NCI-H2029 (cell line): ENCODE data around the gene PAN3.
"Not testable (repeated sequence)": the region's sequence is repeated elsewhere in the genome, so short reads cannot be mapped to it uniquely, and the experiment has no call there.

Experiments used
- DNase-seq: peaks from one replicate; lab custom pipeline; 2025; lab: John Stamatoyannopoulos, UW

The PAN3 gene

GRCh38 chr13:28138756-28139470, 568 bp downstream of the PAN3 start:
- no peak for DNase-seq

- no peak for DNase-seq
Observed at GRCh38 chr13:28140433-28141125, 2.2 kb downstream of the PAN3 start.

- DNase-seq: not testable (repeated sequence)
Observed at GRCh38 chr13:28141542-28141941, 3.2 kb downstream of the PAN3 start.

- no peak for DNase-seq
Observed at GRCh38 chr13:28145049-28145448, 6.7 kb downstream of the PAN3 start.

- DNase-seq: no peak
Observed at GRCh38 chr13:28147495-28147894, 9.2 kb downstream of the PAN3 start.

- DNase-seq: no peak
Observed at GRCh38 chr13:28159057-28159456, 20.7 kb downstream of the PAN3 start.

GRCh38 chr13:28161370-28161769, 23.0 kb downstream of the PAN3 start:
- DNase-seq: no peak

- DNase-seq: no peak
Observed at GRCh38 chr13:28163587-28163986, 25.2 kb downstream of the PAN3 start.

GRCh38 chr13:28166257-28166656, 27.9 kb downstream of the PAN3 start:
- no peak for DNase-seq

- no peak for DNase-seq
Observed at GRCh38 chr13:28171266-28171665, 32.9 kb downstream of the PAN3 start.

GRCh38 chr13:28172947-28173346, 34.6 kb downstream of the PAN3 start:
- no peak for DNase-seq

- DNase-seq: no peak
Observed at GRCh38 chr13:28173793-28174192, 35.4 kb downstream of the PAN3 start.

GRCh38 chr13:28177327-28177726, 39.0 kb downstream of the PAN3 start:
- DNase-seq: no peak

GRCh38 chr13:28177877-28178276, 39.5 kb downstream of the PAN3 start:
- no peak for DNase-seq

- DNase-seq: no peak
Observed at GRCh38 chr13:28179974-28180373, 41.6 kb downstream of the PAN3 start.

GRCh38 chr13:28181413-28181812, 43.1 kb downstream of the PAN3 start:
- DNase-seq: no peak

- DNase-seq: no peak
Observed at GRCh38 chr13:28185256-28185655, 46.9 kb downstream of the PAN3 start.

GRCh38 chr13:28199089-28199488, 60.7 kb downstream of the PAN3 start:
- DNase-seq: no peak

GRCh38 chr13:28204043-28204442, 65.7 kb downstream of the PAN3 start:
- peak; percentile 59 for DNase-seq

GRCh38 chr13:28204690-28205443, 66.5 kb downstream of the PAN3 start:
- DNase-seq: no peak

- DNase-seq: no peak
Observed at GRCh38 chr13:28218679-28219078, 80.3 kb downstream of the PAN3 start.

- DNase-seq: no peak
Observed at GRCh38 chr13:28219408-28220099, 81.2 kb downstream of the PAN3 start.
